HCT116 (cell line): ENCODE measurements around the gene PDCD5. TPM values are rescaled to one million over a fixed set of nuclear protein-coding genes. Genes with fewer than 3 reads are reported as not detected.

Source experiments
- ATAC-seq: fragments of 200-7000 bp; cut with Tn5 transposase; 2 replicates; pipeline ENCODE4 v1.9.1; 2020; ENCODE audit warnings: mild to moderate bottlenecking, moderate library complexity
- BruUV-seq: library from RNA; stranded (reverse); fragments of 400-500 nt; replicated peaks from 2 replicates; lab custom pipeline; 2021; lab: Mats Ljungman, UMichigan
- CTCF ChIA-PET: fragments of 300-600 bp; sonication (Branson Sonifier 250); formaldehyde crosslinking; loops from one replicate; lab custom pipeline; 2021; ENCODE audit warnings: antibody characterized with exemption; lab: Charles Lee
- POLR2A ChIA-PET: fragments of 300-600, 350-600 bp; sonication (Branson Sonifier 250); formaldehyde crosslinking; loops from one replicate; lab custom pipeline; 2021; ENCODE audit warnings: antibody characterized with exemption; lab: Charles Lee
- RAD21 ChIA-PET, 2 experiments: fragments of 300-600 bp; sonication (Branson Sonifier 250); formaldehyde crosslinking; loops; one replicate each; lab custom pipeline; 2023; ENCODE audit warnings: low total read pairs in 2 of 2; ENCODE audit not compliant: uncharacterized antibody in 2 of 2, unreplicated experiment in 2 of 2, low non-redundant PET in 1 of 2; lab: Charles Lee
- DNase-seq: peaks from one replicate; pipeline ENCODE4 v3.0.0-alpha.2; 2010; ENCODE audit warnings: low read depth, low spot score
- H2AFZ ChIP-seq: fragments of 200-600 bp; shearing (Covaris generic), sonication (generic); 2 replicates; pipeline ENCODE4 v1.6.1; 2017; ENCODE audit warnings: low read depth, mixed run types, mixed read lengths, antibody characterized with exemption, low read length; ENCODE audit not compliant: poor library complexity, severe bottlenecking
- H3K27ac ChIP-seq: 2 replicates; pipeline ENCODE4 v1.5.1; 2012; ENCODE audit warnings: low read depth, low read length
- H3K27me3 ChIP-seq: fragments of 200-600 bp; sonication (generic); 2 replicates; pipeline ENCODE4 v1.6.1; 2016; ENCODE audit warnings: mixed run types, low read length, mixed read lengths; ENCODE audit not compliant: insufficient read depth
- H3K36me3 ChIP-seq, 2 experiments: fragments of 200-500 bp in 1 of 2; fragments of 200-600 bp in 1 of 2; sonication (Bioruptor generic) in 1 of 2; sonication (generic) in 1 of 2; 2 replicates each; pipeline versions ENCODE4 v1.5.1 to v1.6.1; 2014 to 2016; ENCODE audit warnings: low read length in 2 of 2, inconsistent platforms in 1 of 2, mixed read lengths in 1 of 2, mixed run types in 1 of 2; ENCODE audit not compliant: insufficient read depth in 2 of 2, control insufficient read depth in 1 of 2
- H3K4me1 ChIP-seq, 2 experiments: fragments of 200-600 bp in 1 of 2; sonication (generic) in 1 of 2; 2 replicates each; pipeline versions ENCODE4 v1.5.1 to v1.6.1; 2012 to 2017; ENCODE audit warnings: low read length in 2 of 2, inconsistent platforms in 1 of 2, mild to moderate bottlenecking in 1 of 2, mixed read lengths in 1 of 2, mixed run types in 1 of 2, moderate library complexity in 1 of 2; ENCODE audit not compliant: insufficient read depth in 2 of 2, control insufficient read depth in 1 of 2
- H3K4me2 ChIP-seq: fragments of 200-600 bp; sonication (generic); 2 replicates; pipeline ENCODE4 v1.6.1; 2017; ENCODE audit warnings: mixed run types, low read length, mixed read lengths
- H3K4me3 ChIP-seq, 2 experiments: fragments of 200-600 bp in 1 of 2; sonication (generic) in 1 of 2; replicated peaks in 1 of 2; 2 replicates each; pipeline ENCODE4 v1.5.1; 2011 to 2016; ENCODE audit warnings: low read length in 2 of 2, control low read depth in 1 of 2, low read depth in 1 of 2, mild to moderate bottlenecking in 1 of 2, mixed read lengths in 1 of 2, mixed run types in 1 of 2
- H3K79me2 ChIP-seq: fragments of 200-600 bp; sonication (generic); 2 replicates; pipeline ENCODE4 v1.6.1; 2017; ENCODE audit warnings: mild to moderate bottlenecking, mixed run types, low read length, moderate library complexity, mixed read lengths; ENCODE audit not compliant: insufficient read depth
- H3K9ac ChIP-seq: fragments of 200-600 bp; sonication (generic); 2 replicates; pipeline ENCODE4 v1.6.1; 2016; ENCODE audit warnings: low read length, mixed read lengths
- H3K9me2 ChIP-seq: fragments of 200-600 bp; sonication (generic), shearing (Covaris generic); 2 replicates; pipeline ENCODE4 v1.6.1; 2017; ENCODE audit warnings: mixed run types, mild to moderate bottlenecking, moderate library complexity; ENCODE audit not compliant: insufficient read depth
- H3K9me3 ChIP-seq, 2 experiments: fragments of 200-500 bp in 1 of 2; fragments of 200-600 bp in 1 of 2; sonication (Bioruptor generic) in 1 of 2; sonication (generic) in 1 of 2; 2 replicates each; pipeline ENCODE4 v1.6.1; 2014 to 2017; ENCODE audit warnings: low read length in 2 of 2, mixed read lengths in 2 of 2, inconsistent platforms in 1 of 2, low read depth in 1 of 2, mild to moderate bottlenecking in 1 of 2, mixed run types in 1 of 2, moderate library complexity in 1 of 2; ENCODE audit not compliant: control insufficient read depth in 1 of 2, insufficient read depth in 1 of 2
- H4K20me1 ChIP-seq: fragments of 200-600 bp; sonication (generic), shearing (Covaris generic); 2 replicates; pipeline ENCODE4 v1.6.1; 2017; ENCODE audit warnings: mixed run types, mild to moderate bottlenecking, moderate library complexity; ENCODE audit not compliant: insufficient read depth
- CEBPB ChIP-seq: IDR thresholded peaks from 2 replicates; pipeline ENCODE4 v1.6.1; 2012; ENCODE audit warnings: low read depth
- EGR1 ChIP-seq: IDR thresholded peaks from 2 replicates; pipeline ENCODE4 v1.6.1; 2012; ENCODE audit warnings: low read depth
- ELF1 ChIP-seq: IDR thresholded peaks from 2 replicates; pipeline ENCODE4 v1.6.1; 2012; ENCODE audit warnings: low read depth, borderline replicate concordance
- EZH2 ChIP-seq: fragments of 200-600 bp; sonication (generic); IDR thresholded peaks from 2 replicates; pipeline ENCODE4 v1.6.1; 2017; ENCODE audit warnings: antibody characterized with exemption, mixed run types
- EZH2phosphoT487 ChIP-seq: fragments of 200-600 bp; IDR thresholded peaks from 2 replicates; pipeline ENCODE4 v1.6.1; 2018; ENCODE audit warnings: antibody characterized with exemption, borderline replicate concordance
- JUND ChIP-seq: IDR thresholded peaks from 2 replicates; pipeline ENCODE4 v1.6.1; 2012
- POLR2A ChIP-seq: IDR thresholded peaks from 2 replicates; pipeline ENCODE4 v1.7.0; 2011; ENCODE audit warnings: borderline replicate concordance; ENCODE audit not compliant: insufficient read depth, insufficient read length; ENCODE audit errors: extremely low read depth
- POLR2AphosphoS5 ChIP-seq: IDR thresholded peaks from 2 replicates; pipeline ENCODE4 v1.6.1; 2011; ENCODE audit warnings: mild to moderate bottlenecking, low read depth, low read length, moderate library complexity
- RAD21 ChIP-seq: IDR thresholded peaks from 2 replicates; pipeline ENCODE4 v1.6.1; 2012; ENCODE audit warnings: low read depth, mild to moderate bottlenecking
- SIN3A ChIP-seq: IDR thresholded peaks from 2 replicates; pipeline ENCODE4 v1.6.1; 2012; ENCODE audit warnings: low read depth
- SP1 ChIP-seq: IDR thresholded peaks from 2 replicates; pipeline ENCODE4 v1.6.1; 2012; ENCODE audit warnings: low read depth
- TCF7L2 ChIP-seq: IDR thresholded peaks from 2 replicates; pipeline ENCODE4 v1.7.0; 2011; ENCODE audit warnings: borderline replicate concordance, inconsistent platforms; ENCODE audit not compliant: insufficient read depth, insufficient read length; ENCODE audit errors: extremely low read depth
- ZNF274 ChIP-seq: fragments of 200-500 bp; sonication (Bioruptor generic); IDR thresholded peaks from 2 replicates; pipeline ENCODE4 v1.6.1; 2014; ENCODE audit warnings: mild to moderate bottlenecking, low read depth, low read length, inconsistent platforms
- intact Hi-C: fragments of 100-400 bp; cut with micrococcal nuclease; formaldehyde crosslinking; loops from 2 replicates; pipeline ENCODE4 v1.10.0; 2022
- total RNA-seq: library from RNA; stranded (reverse); gene quantifications from one replicate; pipeline ENCODE4 v1.2.1, GENCODE V29; 2021; ENCODE audit not compliant: unreplicated experiment
- TF ChIP-seq, protein P1 (sequence below), 3 experiments: fragments of 200-600 bp in 1 of 3; sonication (generic) in 1 of 3; IDR thresholded peaks in 2 of 3; conservative IDR thresholded peaks in 1 of 3; 2 replicates each; pipeline ENCODE4 v1.5.1; 2012 to 2017; ENCODE audit warnings: low read depth in 2 of 3, low read length in 2 of 3, antibody characterized with exemption in 1 of 3, borderline replicate concordance in 1 of 3, control low read depth in 1 of 3, mild to moderate bottlenecking in 1 of 3, mixed read lengths in 1 of 3, mixed run types in 1 of 3, moderate library complexity in 1 of 3; ENCODE audit not compliant: insufficient read depth in 1 of 3
- TF ChIP-seq, protein P2 (sequence below): IDR thresholded peaks from 2 replicates; pipeline ENCODE4 v1.6.1; 2011; ENCODE audit warnings: mild to moderate bottlenecking, low read length, moderate library complexity; ENCODE audit not compliant: insufficient replicate concordance; ENCODE audit errors: extremely low read depth
- TF ChIP-seq, protein P3 (sequence below): IDR thresholded peaks from 2 replicates; pipeline ENCODE4 v1.6.1; 2012
- TF ChIP-seq, protein P4 (sequence below): IDR thresholded peaks from 2 replicates; pipeline ENCODE4 v1.6.1; 2012; ENCODE audit warnings: low read depth

Gene PDCD5
- total RNA-seq, 1 experiment from 2014 or later, result 143 TPM

DNA sequence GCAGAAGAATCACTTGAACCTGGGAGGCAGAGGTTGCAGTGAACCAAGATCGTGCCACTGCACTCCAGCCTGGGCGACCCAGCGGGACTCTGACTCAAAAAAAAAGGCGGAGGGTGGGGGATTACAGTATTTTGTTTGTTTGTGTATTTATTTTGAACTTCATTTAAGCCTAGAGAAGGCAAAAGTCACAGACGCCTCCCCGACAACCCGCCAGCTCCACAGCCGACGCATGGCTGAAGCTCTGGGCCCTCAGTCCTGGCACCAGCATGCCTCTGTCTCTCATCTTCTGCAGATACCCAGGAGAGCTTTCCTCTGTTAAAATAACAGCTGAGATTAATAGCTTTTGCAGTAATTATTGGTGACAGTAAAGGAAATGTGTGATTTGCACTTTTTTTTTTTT, 17.2 kb upstream of the PDCD5 start:
- Histone ChIP-seq H3K79me2 (no peaks in the 10 kb centered on the region), H3K4me2 (no peak overlapping the region), H4K20me1 (no peaks in the 10 kb centered on the region), H3K27me3 (no peaks in the 10 kb centered on the region), H3K4me1 (no peaks in the 10 kb centered on the region), H2AFZ (no peak overlapping the region), H3K27ac (no peak overlapping the region), H3K36me3 (no peaks in the 10 kb centered on the region), H3K4me3 (no peak overlapping the region), H3K9me2 (no peaks in the 10 kb centered on the region), H3K9ac (no peak overlapping the region), H3K9me3 (no peaks in the 10 kb centered on the region)
- ATAC-seq, result no peak
- POLR2A ChIA-PET, result no interaction called here
- no peak for TF ChIP-seq POLR2A
- no peak for TF ChIP-seq EZH2
- TF ChIP-seq, protein P1, sequence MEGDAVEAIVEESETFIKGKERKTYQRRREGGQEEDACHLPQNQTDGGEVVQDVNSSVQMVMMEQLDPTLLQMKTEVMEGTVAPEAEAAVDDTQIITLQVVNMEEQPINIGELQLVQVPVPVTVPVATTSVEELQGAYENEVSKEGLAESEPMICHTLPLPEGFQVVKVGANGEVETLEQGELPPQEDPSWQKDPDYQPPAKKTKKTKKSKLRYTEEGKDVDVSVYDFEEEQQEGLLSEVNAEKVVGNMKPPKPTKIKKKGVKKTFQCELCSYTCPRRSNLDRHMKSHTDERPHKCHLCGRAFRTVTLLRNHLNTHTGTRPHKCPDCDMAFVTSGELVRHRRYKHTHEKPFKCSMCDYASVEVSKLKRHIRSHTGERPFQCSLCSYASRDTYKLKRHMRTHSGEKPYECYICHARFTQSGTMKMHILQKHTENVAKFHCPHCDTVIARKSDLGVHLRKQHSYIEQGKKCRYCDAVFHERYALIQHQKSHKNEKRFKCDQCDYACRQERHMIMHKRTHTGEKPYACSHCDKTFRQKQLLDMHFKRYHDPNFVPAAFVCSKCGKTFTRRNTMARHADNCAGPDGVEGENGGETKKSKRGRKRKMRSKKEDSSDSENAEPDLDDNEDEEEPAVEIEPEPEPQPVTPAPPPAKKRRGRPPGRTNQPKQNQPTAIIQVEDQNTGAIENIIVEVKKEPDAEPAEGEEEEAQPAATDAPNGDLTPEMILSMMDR (IDR thresholded peaks at IDR 0.05 in 2 of 3, conservative IDR thresholded peaks at IDR 0.05 in 1 of 3; ENCODE audit: borderline replicate concordance in 1 of 3, insufficient read depth in 1 of 3, low read depth in 2 of 3, low read length in 2 of 3), result no peak
- no peak for TF ChIP-seq ELF1
- TF ChIP-seq ZNF274, result no peak
- TF ChIP-seq, protein P2, sequence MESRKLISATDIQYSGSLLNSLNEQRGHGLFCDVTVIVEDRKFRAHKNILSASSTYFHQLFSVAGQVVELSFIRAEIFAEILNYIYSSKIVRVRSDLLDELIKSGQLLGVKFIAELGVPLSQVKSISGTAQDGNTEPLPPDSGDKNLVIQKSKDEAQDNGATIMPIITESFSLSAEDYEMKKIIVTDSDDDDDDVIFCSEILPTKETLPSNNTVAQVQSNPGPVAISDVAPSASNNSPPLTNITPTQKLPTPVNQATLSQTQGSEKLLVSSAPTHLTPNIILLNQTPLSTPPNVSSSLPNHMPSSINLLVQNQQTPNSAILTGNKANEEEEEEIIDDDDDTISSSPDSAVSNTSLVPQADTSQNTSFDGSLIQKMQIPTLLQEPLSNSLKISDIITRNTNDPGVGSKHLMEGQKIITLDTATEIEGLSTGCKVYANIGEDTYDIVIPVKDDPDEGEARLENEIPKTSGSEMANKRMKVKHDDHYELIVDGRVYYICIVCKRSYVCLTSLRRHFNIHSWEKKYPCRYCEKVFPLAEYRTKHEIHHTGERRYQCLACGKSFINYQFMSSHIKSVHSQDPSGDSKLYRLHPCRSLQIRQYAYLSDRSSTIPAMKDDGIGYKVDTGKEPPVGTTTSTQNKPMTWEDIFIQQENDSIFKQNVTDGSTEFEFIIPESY, result no peak
- TF ChIP-seq, protein P3, sequence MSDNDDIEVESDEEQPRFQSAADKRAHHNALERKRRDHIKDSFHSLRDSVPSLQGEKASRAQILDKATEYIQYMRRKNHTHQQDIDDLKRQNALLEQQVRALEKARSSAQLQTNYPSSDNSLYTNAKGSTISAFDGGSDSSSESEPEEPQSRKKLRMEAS, result no peak
- TF ChIP-seq EGR1, result no peak
- TF ChIP-seq SP1, result no peak
- TF ChIP-seq RAD21, result no peak
- TF ChIP-seq, protein P4, sequence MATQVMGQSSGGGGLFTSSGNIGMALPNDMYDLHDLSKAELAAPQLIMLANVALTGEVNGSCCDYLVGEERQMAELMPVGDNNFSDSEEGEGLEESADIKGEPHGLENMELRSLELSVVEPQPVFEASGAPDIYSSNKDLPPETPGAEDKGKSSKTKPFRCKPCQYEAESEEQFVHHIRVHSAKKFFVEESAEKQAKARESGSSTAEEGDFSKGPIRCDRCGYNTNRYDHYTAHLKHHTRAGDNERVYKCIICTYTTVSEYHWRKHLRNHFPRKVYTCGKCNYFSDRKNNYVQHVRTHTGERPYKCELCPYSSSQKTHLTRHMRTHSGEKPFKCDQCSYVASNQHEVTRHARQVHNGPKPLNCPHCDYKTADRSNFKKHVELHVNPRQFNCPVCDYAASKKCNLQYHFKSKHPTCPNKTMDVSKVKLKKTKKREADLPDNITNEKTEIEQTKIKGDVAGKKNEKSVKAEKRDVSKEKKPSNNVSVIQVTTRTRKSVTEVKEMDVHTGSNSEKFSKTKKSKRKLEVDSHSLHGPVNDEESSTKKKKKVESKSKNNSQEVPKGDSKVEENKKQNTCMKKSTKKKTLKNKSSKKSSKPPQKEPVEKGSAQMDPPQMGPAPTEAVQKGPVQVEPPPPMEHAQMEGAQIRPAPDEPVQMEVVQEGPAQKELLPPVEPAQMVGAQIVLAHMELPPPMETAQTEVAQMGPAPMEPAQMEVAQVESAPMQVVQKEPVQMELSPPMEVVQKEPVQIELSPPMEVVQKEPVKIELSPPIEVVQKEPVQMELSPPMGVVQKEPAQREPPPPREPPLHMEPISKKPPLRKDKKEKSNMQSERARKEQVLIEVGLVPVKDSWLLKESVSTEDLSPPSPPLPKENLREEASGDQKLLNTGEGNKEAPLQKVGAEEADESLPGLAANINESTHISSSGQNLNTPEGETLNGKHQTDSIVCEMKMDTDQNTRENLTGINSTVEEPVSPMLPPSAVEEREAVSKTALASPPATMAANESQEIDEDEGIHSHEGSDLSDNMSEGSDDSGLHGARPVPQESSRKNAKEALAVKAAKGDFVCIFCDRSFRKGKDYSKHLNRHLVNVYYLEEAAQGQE, result no peak
- no peak for TF ChIP-seq SIN3A
- TF ChIP-seq EZH2phosphoT487, result no peak
- TF ChIP-seq POLR2AphosphoS5, result no peak
- no peak for TF ChIP-seq JUND
- TF ChIP-seq CEBPB, result no peak
- no peak for TF ChIP-seq TCF7L2
- DNase-seq, result no peak
- intact Hi-C loops, result no loop called here
- RAD21 ChIA-PET, result no interaction called here
- BruUV-seq, result no TSS peak
- CTCF ChIA-PET, result no interaction called here
